ENCODE data around the gene DBN1. TPM values are rescaled to one million over a fixed set of nuclear protein-coding genes. Genes with fewer than 3 reads are reported as not detected.

The DBN1 gene
- total and polyA plus RNA-seq, 9 of the 15 experiments (the other 6 are each of a cell fraction or from before 2014, with no cell fraction given): 0.25 to 87.2 (median 27.9) TPM

- POLR2A ChIA-PET: interaction anchor here (0.6 to 11.8 kb wide), 9 partner anchors 10 to 141 kb away, joined by 3 to 210 read pairs (median 3); partner anchors contain the start of genes GRK6 and PDLIM7
- ATAC-seq (no peak), FAIRE-seq (no peak), DNase-seq (ENCODE audit: extremely low read depth in 1 of 4, low spot score in 3 of 4) (no peak)
- Histone ChIP-seq H3K79me2 (ENCODE audit: control insufficient read depth, insufficient read depth, low read length) (no peaks in the 10 kb centered on the region; the same call in 2 of the 3 replicates), H3K4me2 (ENCODE audit: insufficient read depth, low read length) (no peak overlapping the region), H3K36me3 (ENCODE audit: control insufficient read depth, insufficient read depth, low read length) (no peaks in the 10 kb centered on the region), H2AFZ (ENCODE audit: low read depth, low read length) (no peak overlapping the region), H3K4me3 (no peak overlapping the region), H3K9ac (ENCODE audit: insufficient read depth in 1 of 2, low read depth in 2 of 2, low read length in 2 of 2) (peak overlapping the region in 1 of 2 experiments; percentile 67; a peak in 1 of 4 replicates), H3K27ac (ENCODE audit: extremely low read depth, low read depth, low read length) (no peak overlapping the region), H3K4me1 (replicated peaks in 1 of 2; ENCODE audit: control insufficient read depth in 2 of 2, insufficient read depth in 2 of 2, low read length in 2 of 2) (peaks cover 19 to 48% of the 10 kb centered on the region in 2 experiments), H3K27me3 (ENCODE audit: control insufficient read depth in 2 of 2, insufficient read depth in 2 of 2, low read length in 2 of 2) (no peaks in the 10 kb centered on the region), H3K9me1 (ENCODE audit: control insufficient read depth, insufficient read depth, low read length) (no peaks in the 10 kb centered on the region), H4K20me1 (replicated peaks; ENCODE audit: control insufficient read depth, insufficient read depth, low read length) (peaks cover 20% of the 10 kb centered on the region), H3K9me3 (replicated peaks; ENCODE audit: control insufficient read depth, insufficient read depth, low read depth, low read length) (no peaks in the 10 kb centered on the region)
- no TSS peak for BruUV-seq (replicated peaks)
- TF ChIP-seq NR2C2 (CRISPR knock-in tag; IDR thresholded peaks at IDR 0.05) (0 out of 2 replicates have a peak, but pooled peaks have one; percentile 32), NR2C2 (tag; IDR thresholded peaks at IDR 0.05) (no peak), ZNF778 (CRISPR knock-in tag; IDR thresholded peaks at IDR 0.05) (no peak), POLR2G (IDR thresholded peaks at IDR 0.05; ENCODE audit: low read depth, low read length) (peak; percentile 66), RBM25 (IDR thresholded peaks at IDR 0.05; ENCODE audit: low read depth, low read length, severe bottlenecking) (no peak)
- in situ Hi-C loops (cut with MboI) (loop anchor here (5.0 to 10.0 kb wide), 2 partner anchors 57 to 335 kb away; no protein-coding TSS in a partner anchor), intact Hi-C loops (cut with micrococcal nuclease) (no loop called here)
- CTCF ChIA-PET (ENCODE audit: low intra/inter-chr PET ratio): no interaction called here
- WGBS (ENCODE audit: insufficient coverage, low coverage, missing lambda C conversion rate): 60% methylated on average over 18 of the region's 18 CpGs
These were observed 24.0 kb downstream of the DBN1 start for GRCh38 chr5:177449140-177450061.

Data from K562 (cell line).